GM21723 (cell line): ENCODE data around the gene MYH3.
A peak's percentile ranks its signal among the peaks of the same experiment; 100 is the strongest.
"Not testable (repeated sequence)": the region's sequence is repeated elsewhere in the genome, so short reads cannot be mapped to it uniquely, and the experiment has no call there.

Experiments
- ATAC-seq: cut with Tn5 transposase; IDR thresholded peaks from one replicate; pipeline ENCODE4 v1.9.1; 2021; ENCODE audit warnings: mild to moderate bottlenecking, moderate library complexity; ENCODE audit not compliant: unreplicated experiment

Gene MYH3

DNA sequence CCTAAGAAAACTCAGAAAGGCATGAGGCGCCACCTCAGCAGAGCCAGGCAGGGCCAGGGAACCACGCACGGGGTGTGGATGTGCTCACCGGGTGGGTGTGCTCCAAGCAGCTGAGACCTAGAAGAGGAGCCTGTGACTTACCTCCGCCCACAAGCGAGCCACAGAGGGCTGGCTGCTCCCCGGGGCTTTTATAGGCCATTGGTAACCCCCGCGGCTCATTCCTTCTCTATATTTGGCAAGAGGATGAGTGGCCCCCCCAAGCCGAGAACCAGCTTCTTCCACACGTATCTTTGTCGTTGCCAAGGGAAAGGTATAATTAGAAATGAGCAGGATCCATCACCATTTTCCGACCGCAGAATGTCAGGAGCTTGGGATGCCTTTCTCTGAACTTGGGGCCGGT lies at the start of gene MYH3:
Gene MYH3, minus strand, starts transcription at position 162 of the 400 bp plus-strand sequence. CDS start 2,245 bp downstream, outside the sequence.
- ATAC-seq: no peak

DNA sequence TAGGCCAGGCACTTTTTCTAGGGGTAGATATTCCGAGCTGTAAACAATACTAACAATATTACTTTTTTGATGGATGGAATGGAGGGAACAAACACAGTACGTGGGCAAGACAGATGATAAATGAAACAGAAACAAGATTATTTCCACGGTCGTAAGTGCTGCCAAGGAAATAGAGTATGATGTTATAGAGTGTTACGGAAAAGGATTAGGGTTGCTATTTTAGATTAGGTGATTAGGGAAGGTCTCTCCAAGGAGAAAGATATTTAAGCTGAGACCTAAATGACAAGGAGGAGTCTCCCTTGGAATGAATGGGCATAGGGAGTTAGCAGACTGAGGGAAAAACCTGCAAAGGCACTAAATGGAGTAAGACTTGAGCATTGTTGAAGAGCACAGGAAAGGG lies 48.6 kb upstream of the MYH3 start:
- no peak for ATAC-seq

DNA sequence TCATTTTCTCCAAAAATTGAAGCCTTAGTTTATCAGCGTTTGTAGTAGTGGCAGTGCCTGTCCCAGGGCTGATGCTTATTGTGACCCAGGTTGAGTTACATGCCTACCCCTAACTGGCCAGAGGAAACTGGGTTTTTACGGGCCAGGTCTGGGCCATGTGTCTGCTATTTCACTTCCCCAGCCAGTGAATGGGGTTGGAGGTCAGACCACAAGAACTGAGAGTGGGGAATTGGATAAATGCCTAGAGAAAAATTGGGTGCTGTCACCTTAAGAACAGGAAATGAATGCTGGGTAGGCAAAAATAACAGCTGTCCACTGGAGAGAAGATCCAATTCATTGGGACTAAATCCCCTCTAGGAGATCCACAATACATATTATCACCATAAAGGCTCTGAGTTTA lies 45.5 kb upstream of the MYH3 start:
- ATAC-seq: no peak

DNA sequence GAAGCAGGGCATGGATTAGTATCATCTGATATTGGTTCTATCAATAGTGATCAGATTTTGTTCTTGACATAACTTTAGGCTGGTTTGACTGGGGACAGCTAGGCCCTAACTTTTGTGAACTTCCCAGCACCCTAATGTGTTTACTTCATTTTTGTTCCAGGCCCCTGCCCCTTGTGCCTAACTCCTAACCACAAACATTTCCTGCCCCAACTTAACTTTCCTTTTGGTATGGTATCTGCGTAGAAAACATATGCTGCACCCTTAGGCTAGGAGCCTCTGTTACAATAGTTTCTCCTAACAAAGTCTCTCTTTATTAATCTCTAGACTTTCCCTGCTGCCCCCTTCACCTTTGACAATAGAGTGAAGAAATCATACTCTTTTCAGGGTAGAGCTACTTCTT lies 42.7 kb upstream of the MYH3 start:
- no peak for ATAC-seq

DNA sequence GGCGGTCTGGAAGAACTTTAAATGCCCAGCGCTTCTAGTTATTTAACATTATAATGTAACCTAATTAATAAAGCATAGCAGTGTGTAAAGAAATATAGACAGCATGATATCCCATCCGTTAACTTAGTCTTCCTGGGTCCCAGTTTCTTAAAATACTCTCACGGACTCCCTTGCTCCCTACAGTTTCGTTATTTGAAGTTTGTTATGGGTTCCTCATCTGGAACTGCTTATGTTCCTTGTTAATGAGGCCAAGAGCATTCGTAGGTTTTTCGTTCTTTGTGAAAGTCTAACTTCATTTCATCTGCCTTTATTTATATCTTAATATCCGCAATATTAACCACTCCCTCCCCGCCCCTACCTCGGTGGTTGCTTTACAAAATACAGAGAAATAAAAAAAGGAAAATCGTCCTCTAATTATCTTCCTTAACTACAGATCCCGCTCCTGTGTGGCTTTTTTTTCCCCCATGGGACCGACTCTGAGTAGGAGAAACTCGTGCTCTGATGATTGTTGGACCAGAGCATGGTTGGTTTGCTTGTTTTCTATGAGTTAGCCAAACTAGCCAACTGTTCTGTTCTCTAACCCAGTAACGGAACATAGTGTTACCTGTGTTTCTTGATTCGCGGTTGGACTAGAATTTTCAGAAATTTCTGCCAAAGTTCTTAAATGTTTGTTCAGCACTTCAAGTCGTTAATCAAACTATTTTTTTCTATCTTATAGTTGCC lies 41.1 kb upstream of the MYH3 start:
- ATAC-seq: no peak

DNA sequence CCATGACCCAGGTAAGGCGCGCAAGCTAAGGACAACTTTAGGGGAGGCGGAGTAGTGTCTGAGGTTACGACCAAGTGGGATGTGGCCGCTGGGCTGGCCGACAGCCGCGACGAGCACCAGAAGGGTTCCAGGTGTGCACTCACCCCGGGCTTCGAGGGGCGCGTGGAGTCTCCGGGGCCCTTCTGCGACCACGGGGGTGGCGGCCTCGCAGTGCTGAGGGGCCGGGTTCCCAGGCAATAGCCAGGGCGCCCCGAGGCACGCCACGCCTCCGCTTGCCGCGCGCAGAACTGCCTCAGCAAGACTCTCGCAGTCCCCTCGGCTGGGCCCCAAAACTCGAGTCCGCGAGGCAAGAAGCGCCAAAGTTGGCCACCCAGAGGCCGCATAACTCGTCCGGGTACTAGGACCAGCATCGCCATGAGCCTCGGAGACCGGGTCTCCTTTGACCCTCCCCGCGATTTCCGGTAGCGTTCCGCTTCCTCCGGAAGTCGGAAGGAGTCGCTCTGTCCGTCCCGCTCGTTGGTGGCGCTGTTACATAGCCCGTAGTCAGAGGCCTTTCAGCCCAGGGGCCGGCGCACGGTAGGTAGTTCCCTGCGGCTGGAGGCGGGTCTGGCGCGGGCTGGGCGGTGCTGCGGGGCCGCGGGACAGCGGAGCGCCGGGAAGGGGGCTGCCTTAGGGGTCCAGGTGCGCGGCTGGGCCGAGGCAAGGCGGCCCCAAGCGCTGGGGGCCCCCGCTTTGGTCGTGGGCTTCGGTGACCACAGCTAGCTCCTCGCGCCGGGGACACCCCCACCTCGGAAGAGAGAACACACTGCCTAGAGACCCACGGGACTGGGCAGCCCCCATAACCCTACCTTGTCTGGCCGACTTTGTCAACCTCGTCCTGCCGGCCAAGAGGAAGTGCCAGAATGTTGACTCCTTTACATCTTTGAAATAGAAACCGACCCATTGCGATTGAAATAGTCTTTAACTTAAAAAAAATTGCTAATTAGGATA lies 40.3 kb upstream of the MYH3 start, which contains the start of the genes ADPRM and SCO1:
Gene ADPRM, plus strand, starts transcription at position 503 of the 990 bp plus-strand sequence. CDS start 7,333 bp downstream, outside the sequence.
Gene SCO1, minus strand, starts transcription at position 442 of the 990 bp plus-strand sequence. Its CDS starts 26 bp downstream, at position 416.
- peak; percentile 96 for ATAC-seq

DNA sequence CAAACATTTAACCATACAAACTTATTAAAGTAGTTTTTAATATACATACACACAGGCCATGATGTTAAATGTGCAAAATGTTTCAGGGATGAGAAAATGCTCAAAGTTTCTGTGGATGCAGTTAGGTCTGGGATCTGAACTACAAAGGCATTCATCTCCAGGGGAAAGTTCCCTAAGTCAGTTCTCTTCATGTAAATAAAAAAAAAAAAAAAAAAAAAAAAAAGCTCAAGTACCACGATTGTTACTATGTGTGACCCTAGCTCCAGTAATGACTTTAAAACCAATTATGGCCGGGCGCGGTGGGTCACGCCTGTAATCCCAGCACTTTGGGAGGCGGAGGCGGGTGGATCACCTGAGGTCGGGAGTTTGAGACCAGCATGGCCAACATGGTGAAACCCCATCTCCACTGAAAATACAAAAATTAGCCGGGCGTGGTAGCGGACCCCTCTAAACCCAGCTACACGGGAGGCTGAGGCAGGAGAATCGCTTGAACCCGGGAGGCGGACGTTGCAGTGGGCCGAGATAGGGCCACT lies 38.8 kb upstream of the MYH3 start:
- not testable (repeated sequence) for ATAC-seq

DNA sequence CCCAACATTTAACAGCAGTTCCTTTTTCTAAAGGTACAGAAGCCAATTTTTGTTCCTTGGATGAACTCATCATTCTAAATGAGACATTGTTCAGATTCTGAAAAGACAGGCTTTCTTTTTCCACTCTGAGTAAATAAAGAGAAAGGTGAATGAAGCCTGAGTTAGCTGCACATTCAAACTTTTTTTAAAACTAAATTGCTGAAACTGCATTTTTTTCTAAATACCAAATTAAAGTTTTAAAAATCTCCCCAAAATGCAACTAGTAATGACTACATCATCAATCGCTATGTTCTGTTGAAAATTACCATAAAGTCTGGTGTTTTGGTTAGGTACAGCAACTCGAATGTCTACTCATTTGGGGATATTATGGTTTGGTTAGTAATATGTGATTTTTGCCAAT lies 30.4 kb upstream of the MYH3 start:
- ATAC-seq: no peak

DNA sequence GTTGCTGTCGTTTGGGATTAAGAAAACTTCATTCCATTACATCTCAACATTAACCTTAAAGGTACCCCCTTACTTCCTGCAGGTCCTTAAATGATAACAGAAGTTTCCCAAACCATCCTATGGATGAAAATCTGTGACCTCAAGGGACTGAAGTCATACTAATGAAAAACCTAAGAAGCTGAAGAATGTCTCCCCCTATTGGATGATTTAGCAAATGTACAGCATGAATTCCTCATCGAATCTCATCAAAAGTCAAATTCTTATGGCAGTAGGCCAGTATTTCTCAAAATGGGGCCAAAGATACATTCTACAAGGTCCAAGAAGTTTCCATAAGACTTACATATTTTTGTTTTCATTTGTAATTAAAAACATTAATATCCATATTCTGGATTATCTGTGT lies 26.7 kb upstream of the MYH3 start:
- no peak for ATAC-seq

DNA sequence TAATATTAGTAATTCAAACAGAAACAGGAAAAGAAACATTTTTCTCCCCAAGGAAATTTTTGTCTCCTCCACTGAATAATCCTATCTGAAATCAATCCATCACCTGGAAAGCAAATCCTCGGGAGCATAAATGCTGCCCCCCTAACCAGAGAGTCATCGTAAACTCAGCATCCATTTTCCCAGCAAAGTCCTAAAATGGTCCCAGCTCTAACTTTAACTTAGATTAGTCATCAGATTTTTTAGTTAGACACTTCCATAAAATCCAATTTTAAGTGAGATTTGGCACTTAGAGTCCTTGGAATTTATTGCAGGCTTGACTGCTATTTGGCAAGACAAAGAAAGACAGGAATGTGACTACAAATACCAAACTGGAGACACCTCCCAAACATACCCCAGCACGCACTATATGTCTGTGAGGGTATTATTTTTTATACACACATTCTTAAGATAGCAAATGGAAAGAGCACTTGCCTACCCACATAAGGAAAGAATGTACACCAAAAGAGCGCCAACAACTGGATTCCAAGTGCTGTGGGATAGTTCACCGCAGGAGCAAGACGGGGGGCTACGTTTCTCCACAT lies 24.8 kb upstream of the MYH3 start:
- ATAC-seq: no peak

DNA sequence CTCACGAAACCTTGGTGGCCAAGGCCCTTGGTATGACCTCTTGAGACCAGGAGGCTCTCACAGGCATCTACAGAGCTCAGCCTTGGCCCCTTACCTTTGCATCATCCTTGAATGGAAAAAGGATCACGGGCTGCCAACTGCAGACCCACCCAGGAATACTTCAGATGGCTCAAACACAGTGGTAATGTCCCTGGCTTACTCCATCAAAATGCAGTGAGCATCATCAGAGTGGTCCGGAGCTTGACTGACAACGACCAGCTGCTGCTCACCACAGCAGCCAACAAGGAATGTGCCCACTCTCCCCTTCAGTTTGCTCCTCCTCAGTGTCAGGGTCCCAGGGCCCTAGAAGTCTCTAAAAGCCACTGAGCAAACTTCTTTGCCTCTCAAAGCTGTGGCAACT lies 17.6 kb upstream of the MYH3 start:
- ATAC-seq: no peak

DNA sequence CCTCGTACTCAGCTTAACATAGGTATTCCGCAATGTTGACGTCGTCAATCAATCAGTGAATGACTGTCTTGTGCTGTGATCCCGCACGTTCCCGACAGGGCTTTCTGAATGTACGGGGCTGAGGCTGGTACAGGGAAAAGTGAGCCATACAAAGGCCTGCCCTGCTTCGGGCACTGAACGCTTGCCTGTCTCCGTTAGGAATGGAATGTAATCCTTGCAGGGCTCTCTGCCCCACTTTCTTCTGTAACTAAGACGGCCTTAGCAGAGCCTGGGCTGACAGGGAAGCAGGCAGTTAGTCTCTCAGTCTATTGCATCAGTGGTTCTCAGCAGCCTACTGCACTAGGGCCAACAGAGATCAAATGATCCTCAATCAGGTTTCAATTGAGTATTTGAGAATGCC lies 16.2 kb upstream of the MYH3 start:
- ATAC-seq: no peak

DNA sequence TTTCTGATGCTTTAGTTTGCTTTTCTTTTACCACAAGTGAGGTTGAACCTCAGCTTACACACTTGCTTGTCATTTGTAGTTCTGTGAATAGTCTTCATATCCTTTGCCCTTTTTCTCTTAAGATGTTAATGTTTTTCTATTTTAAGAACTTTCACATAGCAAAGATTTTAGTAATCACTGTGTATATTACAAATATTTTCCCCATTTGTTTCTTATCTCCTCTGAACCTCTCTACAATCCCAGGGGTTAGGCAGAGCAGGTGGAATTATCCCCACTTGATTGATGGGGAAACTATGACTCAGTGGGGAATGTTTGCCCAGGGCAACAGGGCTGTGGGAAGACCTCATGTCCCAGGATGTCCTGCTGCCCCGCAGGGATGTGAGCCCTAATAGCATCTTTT lies 11.7 kb upstream of the MYH3 start:
- ATAC-seq: no peak

DNA sequence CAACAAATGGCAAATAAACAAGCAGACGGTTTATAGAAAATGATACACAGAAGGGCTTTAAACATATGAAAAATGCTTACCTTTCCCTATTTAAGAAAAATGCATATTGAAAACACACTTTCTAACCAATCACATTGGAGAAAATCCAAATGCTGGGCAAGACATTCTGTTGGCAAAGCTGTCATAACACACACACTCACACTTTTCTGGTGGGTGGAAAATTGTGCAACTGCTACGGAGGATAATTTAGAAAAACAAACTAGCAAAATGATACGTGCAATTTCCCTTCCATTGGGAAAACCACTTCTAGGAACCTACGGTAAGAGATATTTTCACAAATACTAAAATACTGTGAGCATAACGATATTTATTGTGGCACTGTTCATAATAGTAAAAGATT lies 9.8 kb upstream of the MYH3 start:
- no peak for ATAC-seq

DNA sequence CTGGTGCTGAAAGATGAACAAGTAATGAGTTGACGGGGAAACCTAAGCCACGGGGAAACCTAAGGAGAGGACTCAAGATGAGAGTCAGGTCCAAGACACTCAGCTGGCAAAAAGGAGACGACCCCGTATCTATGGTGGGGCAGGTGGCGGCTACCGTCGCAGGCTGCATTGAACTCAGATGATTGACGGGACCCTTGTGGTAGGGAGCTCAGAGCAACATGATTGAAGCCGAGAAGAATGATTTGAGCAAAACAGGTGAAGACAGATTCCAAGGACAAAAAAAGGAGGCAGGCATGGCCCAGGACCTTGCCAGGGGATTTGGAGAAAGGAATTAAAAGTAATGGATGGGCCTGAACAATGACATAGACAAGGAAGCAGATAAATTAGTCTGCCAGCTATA lies 7.5 kb upstream of the MYH3 start:
- ATAC-seq: no peak

DNA sequence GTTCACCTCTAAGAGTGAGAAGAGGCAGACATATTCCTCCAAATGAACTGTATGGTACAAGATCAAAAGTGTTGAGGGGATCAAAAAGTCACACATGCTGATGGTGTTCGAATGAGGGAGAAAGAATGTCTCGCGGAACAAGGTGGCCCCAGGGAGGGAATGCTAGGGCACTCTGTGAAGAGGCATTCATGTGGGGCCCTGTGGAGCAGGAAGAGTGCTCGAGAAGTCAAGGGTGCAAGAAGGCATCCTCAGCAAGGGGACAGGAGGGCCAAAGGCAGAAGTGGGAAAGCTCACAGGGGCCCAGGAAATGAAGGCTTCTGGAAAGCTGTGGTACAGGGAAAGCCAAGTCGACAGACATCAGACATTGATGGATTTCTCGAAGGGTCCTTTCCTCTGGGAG lies 6.1 kb upstream of the MYH3 start:
- no peak for ATAC-seq

DNA sequence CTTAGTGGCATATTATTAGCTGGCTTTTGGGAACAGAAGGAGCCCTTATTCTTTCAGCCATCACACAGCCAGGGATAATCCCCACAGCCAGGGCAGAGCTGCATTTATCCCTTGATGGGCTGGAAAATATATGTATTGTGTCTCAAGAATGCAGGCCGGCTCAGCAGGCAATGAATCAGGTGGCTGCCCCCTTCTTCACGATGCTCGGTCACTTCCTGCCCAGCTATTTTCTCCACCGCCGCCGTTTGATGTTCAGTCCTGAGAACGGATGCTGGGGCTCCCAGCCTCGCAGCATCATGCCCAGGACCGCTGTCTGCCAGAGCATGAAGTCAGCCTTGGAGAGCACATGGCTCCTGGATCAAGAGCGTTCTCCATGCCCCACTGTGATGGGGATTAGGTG lies 4.3 kb upstream of the MYH3 start:
- no peak for ATAC-seq

DNA sequence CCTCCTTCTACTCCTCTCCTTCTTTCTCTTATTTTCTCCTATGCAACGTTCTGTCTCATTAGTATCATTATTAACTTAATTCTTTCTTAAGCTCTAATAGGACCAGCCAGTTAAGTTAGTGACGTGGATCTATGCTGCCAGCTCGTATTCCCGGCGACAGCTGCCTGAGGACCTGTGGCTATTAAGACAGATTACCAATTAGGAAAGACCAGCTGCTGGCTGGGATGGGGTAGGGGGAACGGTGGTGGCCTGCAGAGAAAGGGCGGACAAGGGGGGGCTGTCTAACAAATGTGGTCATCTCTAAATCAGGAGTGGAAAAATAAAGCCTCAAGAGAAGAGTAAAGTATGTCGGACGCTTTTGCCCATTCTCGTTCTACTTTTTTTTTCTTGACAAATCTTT lies 770 bp upstream of the MYH3 start:
- ATAC-seq: no peak

DNA sequence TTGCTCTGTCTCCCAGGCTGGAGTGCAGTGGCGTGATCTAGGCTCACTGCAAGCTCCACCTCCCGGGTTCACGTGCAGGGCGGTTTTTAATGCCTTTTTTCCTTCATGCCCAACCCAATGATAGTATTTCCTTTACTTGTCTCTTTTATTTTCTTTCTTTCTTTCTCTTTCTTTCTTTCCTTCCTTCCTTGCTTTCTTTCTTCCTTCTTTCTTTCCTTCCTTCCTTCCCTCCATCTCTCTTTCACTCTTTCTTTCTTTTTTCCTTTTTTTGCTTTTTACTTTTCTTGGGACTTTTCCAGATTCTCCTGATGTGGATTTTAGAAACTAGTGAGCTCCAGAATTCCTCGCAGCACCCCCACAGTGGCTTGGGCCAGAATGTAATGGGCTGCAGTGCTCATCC lies 3.1 kb downstream of the MYH3 start:
- ATAC-seq: no peak

DNA sequence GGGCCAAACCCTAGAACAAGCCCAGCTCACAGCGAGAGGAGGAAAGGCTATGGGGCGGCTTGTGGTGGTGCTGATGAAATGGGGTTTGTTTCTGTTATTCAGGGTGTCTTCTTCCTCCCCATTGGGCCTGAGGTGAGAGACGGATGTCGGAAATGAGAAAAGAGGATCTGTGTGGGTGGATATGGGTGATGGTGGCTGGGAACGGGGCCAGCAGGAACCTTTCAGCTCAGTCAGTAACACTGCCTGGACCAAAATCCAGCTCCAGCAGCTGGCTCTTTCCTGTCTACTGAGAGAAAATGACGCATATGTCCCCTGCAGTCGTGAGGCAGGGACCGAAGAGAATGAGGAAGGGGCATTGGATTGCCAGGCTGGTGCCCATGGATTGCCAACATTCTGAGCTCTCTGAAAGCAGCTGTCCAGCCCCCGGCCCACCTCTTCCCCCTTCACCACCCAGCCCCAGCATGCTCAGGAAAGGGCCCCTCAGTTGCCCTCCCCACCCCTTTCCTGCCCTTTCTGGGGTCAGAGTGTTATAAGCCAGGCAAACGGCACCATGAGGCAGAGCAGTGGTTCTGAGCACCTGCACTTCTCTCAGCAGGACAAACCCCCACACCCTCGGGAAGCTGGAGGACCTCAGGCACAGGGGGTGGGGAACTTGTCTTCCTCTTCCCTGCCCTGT lies 4.0 kb downstream of the MYH3 start:
- ATAC-seq: peak; percentile 56

DNA sequence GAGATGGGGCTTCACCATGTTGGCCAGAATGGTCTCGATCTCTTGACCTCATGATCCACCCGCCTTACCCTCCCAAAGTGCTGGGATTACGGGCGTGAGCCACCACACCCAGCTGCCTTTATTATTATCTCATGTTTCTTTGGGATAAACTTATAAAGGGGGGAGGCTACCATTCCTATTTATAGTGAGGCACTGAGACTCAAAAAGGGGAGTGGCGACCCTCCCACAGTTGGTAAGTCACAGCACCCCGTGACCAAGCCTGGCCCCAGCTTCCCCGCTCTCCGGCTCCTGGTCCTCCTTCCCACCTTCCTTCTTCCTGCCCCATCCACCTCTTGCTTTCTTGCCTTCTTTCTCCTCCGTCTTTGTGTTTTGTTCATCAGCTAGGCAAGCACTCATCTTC lies 5.2 kb downstream of the MYH3 start:
- no peak for ATAC-seq
